PFSK-1 (cell line): ENCODE measurements around the gene QRICH2.

ENCODE experiments used
- POLR2AphosphoS5 ChIP-seq: IDR thresholded peaks from 2 replicates; pipeline ENCODE4 v1.6.1; 2012; ENCODE audit warnings: low read depth, mild to moderate bottlenecking, control low read depth, low read length, moderate library complexity
- TAF1 ChIP-seq: IDR thresholded peaks from 2 replicates; pipeline ENCODE4 v1.6.1; 2012; ENCODE audit warnings: low read length, control low read depth, borderline replicate concordance; ENCODE audit not compliant: insufficient read depth
- TF ChIP-seq, protein P1 (sequence below), 2 experiments: IDR thresholded peaks; 2 replicates each; pipeline versions ENCODE4 v1.6.1 to v1.8.0; 2011 to 2012; ENCODE audit warnings: low read depth in 2 of 2, low read length in 2 of 2, control low read depth in 1 of 2, inconsistent platforms in 1 of 2, mild to moderate bottlenecking in 1 of 2, moderate library complexity in 1 of 2; ENCODE audit not compliant: insufficient read depth in 1 of 2

DNA sequence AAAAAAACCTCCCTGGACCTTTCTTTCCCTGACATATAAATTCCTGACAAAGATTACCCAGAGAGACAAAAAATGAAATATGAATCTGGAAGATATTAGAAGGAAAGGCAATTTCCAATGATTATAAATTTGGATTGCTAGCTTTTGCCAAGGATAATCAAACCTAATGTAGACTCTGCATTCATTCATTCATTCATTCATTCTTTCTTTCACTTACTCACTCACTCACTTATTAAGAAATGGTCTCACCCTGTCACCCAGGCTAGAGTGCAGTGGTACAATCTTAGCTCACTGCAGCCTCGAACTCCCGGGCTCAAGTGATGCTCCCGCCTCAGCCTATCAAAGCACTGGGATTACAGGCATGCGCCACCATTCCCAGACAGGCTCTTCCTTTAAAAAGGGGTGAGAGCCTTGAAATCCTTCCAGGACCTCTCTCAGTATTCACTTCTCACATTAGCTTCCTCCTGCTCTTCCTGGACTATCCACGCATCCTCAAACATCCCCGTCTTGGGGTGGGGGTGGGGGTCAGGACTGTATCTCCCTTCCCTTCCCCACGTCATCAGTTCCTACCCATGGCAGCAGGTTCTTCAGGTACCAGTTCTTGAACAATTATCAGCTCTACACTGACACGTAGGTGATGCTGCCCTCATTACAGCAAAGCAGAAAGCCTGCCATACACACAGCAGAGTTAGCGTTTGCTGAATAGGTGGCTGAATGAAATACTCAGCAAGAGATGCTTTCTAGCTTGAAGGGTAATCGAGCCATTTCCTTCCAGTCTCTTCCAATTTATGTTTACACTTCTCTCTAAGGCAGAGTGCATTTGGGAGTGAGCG is 25.8 kb upstream of the QRICH2 start:
- TF ChIP-seq POLR2AphosphoS5 (no peak), TAF1 (no peak)
- TF ChIP-seq, protein P1, sequence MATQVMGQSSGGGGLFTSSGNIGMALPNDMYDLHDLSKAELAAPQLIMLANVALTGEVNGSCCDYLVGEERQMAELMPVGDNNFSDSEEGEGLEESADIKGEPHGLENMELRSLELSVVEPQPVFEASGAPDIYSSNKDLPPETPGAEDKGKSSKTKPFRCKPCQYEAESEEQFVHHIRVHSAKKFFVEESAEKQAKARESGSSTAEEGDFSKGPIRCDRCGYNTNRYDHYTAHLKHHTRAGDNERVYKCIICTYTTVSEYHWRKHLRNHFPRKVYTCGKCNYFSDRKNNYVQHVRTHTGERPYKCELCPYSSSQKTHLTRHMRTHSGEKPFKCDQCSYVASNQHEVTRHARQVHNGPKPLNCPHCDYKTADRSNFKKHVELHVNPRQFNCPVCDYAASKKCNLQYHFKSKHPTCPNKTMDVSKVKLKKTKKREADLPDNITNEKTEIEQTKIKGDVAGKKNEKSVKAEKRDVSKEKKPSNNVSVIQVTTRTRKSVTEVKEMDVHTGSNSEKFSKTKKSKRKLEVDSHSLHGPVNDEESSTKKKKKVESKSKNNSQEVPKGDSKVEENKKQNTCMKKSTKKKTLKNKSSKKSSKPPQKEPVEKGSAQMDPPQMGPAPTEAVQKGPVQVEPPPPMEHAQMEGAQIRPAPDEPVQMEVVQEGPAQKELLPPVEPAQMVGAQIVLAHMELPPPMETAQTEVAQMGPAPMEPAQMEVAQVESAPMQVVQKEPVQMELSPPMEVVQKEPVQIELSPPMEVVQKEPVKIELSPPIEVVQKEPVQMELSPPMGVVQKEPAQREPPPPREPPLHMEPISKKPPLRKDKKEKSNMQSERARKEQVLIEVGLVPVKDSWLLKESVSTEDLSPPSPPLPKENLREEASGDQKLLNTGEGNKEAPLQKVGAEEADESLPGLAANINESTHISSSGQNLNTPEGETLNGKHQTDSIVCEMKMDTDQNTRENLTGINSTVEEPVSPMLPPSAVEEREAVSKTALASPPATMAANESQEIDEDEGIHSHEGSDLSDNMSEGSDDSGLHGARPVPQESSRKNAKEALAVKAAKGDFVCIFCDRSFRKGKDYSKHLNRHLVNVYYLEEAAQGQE (IDR thresholded peaks at IDR 0.05; ENCODE audit: insufficient read depth in 1 of 2, low read depth in 2 of 2, low read length in 2 of 2), result no peak
